Liver (tissue), 10 donors: ENCODE data around the gene FLAD1. TPM values are rescaled to one million over a fixed set of nuclear protein-coding genes. Genes with fewer than 3 reads are reported as not detected.

Experiments used
- DNase-seq: peaks from one replicate; pipeline ENCODE4 v3.0.0-alpha.2; 2017; ENCODE audit warnings: low spot score
- H3K27ac ChIP-seq, 2 donors: one replicate each; pipeline ENCODE4 v1.7.0; 2013; ENCODE audit warnings: inconsistent platforms in 2 of 2, low read length in 2 of 2, control low read depth in 1 of 2, low read depth in 1 of 2, mild to moderate bottlenecking in 1 of 2
- H3K27me3 ChIP-seq, 4 donors: one replicate each; pipeline versions ENCODE4 v1.6.1 to v1.7.0; 2013; ENCODE audit warnings: low read length in 3 of 4, inconsistent platforms in 1 of 4, mild to moderate bottlenecking in 1 of 4, moderate library complexity in 1 of 4; ENCODE audit not compliant: control insufficient read depth in 4 of 4, insufficient read depth in 4 of 4
- H3K36me3 ChIP-seq, 4 donors: one replicate each; pipeline versions ENCODE4 v1.6.1 to v1.7.0; 2013; ENCODE audit warnings: low read length in 3 of 4, mild to moderate bottlenecking in 3 of 4, low read depth in 1 of 4, moderate library complexity in 1 of 4; ENCODE audit not compliant: control insufficient read depth in 4 of 4, insufficient read depth in 3 of 4
- H3K4me1 ChIP-seq, 4 donors: one replicate each; pipeline versions ENCODE4 v1.6.1 to v1.7.0; 2013; ENCODE audit warnings: low read length in 3 of 4, mild to moderate bottlenecking in 3 of 4, moderate library complexity in 1 of 4; ENCODE audit not compliant: control insufficient read depth in 4 of 4, insufficient read depth in 4 of 4
- H3K4me3 ChIP-seq, 3 donors: one replicate each; pipeline versions ENCODE4 v1.6.1 to v1.7.0; 2013; ENCODE audit warnings: low read length in 3 of 3, control low read depth in 1 of 3, low read depth in 1 of 3, mild to moderate bottlenecking in 1 of 3
- H3K9ac ChIP-seq, 2 donors: one replicate each; pipeline ENCODE4 v1.7.0; 2013; ENCODE audit warnings: low read length in 2 of 2, mild to moderate bottlenecking in 2 of 2, moderate library complexity in 2 of 2, control low read depth in 1 of 2, low read depth in 1 of 2
- H3K9me3 ChIP-seq, 4 donors: one replicate each; pipeline versions ENCODE4 v1.6.1 to v1.7.0; 2013; ENCODE audit warnings: low read length in 3 of 4; ENCODE audit not compliant: control insufficient read depth in 4 of 4
- ATF3 ChIP-seq: IDR thresholded peaks from 2 replicates; pipeline ENCODE4 v1.6.1; 2016; ENCODE audit warnings: antibody characterized with exemption
- FOXA1 ChIP-seq: IDR thresholded peaks from 2 replicates; pipeline ENCODE4 v1.6.1; 2016; ENCODE audit warnings: antibody characterized with exemption
- FOXA2 ChIP-seq: IDR thresholded peaks from 2 replicates; pipeline ENCODE4 v1.6.1; 2016; ENCODE audit warnings: antibody characterized with exemption
- HNF4A ChIP-seq, 2 donors: conservative IDR thresholded peaks; 2 replicates each; pipeline ENCODE4 v1.6.1; 2016; ENCODE audit warnings: antibody characterized with exemption in 2 of 2, mild to moderate bottlenecking in 2 of 2
- HNF4G ChIP-seq: IDR thresholded peaks from 2 replicates; pipeline ENCODE4 v1.6.1; 2016; ENCODE audit warnings: antibody characterized with exemption
- NR2F2 ChIP-seq: IDR thresholded peaks from 2 replicates; pipeline ENCODE4 v1.6.1; 2016; ENCODE audit warnings: antibody characterized with exemption
- REST ChIP-seq: IDR thresholded peaks from 2 replicates; pipeline ENCODE4 v1.6.1; 2016; ENCODE audit warnings: antibody characterized with exemption, mild to moderate bottlenecking
- SP1 ChIP-seq: IDR thresholded peaks from 2 replicates; pipeline ENCODE4 v1.6.1; 2018; ENCODE audit warnings: antibody characterized with exemption, mild to moderate bottlenecking
- TAF1 ChIP-seq: conservative IDR thresholded peaks from 2 replicates; pipeline ENCODE4 v1.6.1; 2016; ENCODE audit warnings: antibody characterized with exemption, mild to moderate bottlenecking
- YY1 ChIP-seq: IDR thresholded peaks from 2 replicates; pipeline ENCODE4 v1.6.1; 2016; ENCODE audit warnings: antibody characterized with exemption, mild to moderate bottlenecking
- WGBS: extraction: QIAGEN DNeasy Blood & Tissue Kit; methylation state at CpG from one replicate; pipeline ENCODE4 v1.1.7; 2013; 5-methylcytosine and 5-hydroxymethylcytosine counted together
- polyA plus RNA-seq, 2 donors: library from polyadenylated mRNA; stranded (reverse) in 1 of 2; unstranded in 1 of 2; fragments of 200-250 nt in 1 of 2; fragments of >200 nt in 1 of 2; fragmentation: Nextera tagmentation in 1 of 2; extraction: Ambion mirVana in 1 of 2; gene quantifications; one replicate each; pipeline versions ENCODE4 v1.2.1 to v1.2.3, GENCODE V29; 2013 to 2015
- small RNA-seq: library from RNA; depleted of rRNA; stranded (forward); fragments of <200 nt; gene quantifications from one replicate; pipeline ENCODE3, GENCODE V24; 2014
- total RNA-seq, 2 donors: library from RNA; depleted of rRNA; stranded (reverse); fragments of >200 nt; gene quantifications; one replicate each; pipeline ENCODE4 v1.2.3, GENCODE V29; 2014
- TF ChIP-seq, protein P1 (sequence below): fragments of 150-350 bp; IDR thresholded peaks from 2 replicates; pipeline ENCODE4 v1.5.1; 2017; ENCODE audit warnings: improper control_type of control experiment, low read depth, low read length; ENCODE audit not compliant: missing input control
- donor health status: healthy.
- donor health status: healthy.
- donor health status: healthy.
- donor health status: healthy.
- donor health status: healthy.

Gene FLAD1
- total and polyA plus RNA-seq, 4 donors, result 10.4 to 31.6 (median 22.5) TPM

DNA sequence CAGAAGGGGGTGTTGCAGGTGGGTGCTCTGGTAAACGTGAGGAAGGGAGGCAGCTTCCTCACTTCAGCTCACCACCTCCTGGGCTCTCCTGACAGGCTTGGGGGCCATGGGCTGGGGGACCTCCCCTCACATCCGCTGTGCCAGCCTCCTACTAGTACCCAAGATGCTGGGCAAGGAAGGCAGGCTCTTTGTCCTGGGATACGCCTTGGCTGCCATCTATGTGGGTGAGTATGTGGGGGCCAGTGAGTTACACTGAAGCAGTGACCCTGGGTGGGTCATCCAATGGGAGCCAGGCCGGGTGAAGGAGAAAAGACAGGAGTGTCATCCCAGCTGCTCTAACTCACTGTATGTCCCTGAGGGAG, 56.1 kb downstream of the FLAD1 start:
- no peaks in the 10 kb centered on the region for H3K36me3 ChIP-seq
- H3K27me3 ChIP-seq, result no peaks in the 10 kb centered on the region
- H3K27ac ChIP-seq, result peak overlapping the region in 1 of 2 donors; percentile 38
- peaks cover 8 to 32% (median 22%) of the 10 kb centered on the region in 4 donors for H3K4me1 ChIP-seq
- no peaks in the 10 kb centered on the region for H3K9me3 ChIP-seq
- H3K9ac ChIP-seq, result no peak overlapping the region
- 81% methylated on average over 4 of the region's 4 CpGs for WGBS
- TF ChIP-seq YY1, result no peak
- no peak for TF ChIP-seq REST
- TF ChIP-seq HNF4G, result no peak
- TF ChIP-seq, protein P1, sequence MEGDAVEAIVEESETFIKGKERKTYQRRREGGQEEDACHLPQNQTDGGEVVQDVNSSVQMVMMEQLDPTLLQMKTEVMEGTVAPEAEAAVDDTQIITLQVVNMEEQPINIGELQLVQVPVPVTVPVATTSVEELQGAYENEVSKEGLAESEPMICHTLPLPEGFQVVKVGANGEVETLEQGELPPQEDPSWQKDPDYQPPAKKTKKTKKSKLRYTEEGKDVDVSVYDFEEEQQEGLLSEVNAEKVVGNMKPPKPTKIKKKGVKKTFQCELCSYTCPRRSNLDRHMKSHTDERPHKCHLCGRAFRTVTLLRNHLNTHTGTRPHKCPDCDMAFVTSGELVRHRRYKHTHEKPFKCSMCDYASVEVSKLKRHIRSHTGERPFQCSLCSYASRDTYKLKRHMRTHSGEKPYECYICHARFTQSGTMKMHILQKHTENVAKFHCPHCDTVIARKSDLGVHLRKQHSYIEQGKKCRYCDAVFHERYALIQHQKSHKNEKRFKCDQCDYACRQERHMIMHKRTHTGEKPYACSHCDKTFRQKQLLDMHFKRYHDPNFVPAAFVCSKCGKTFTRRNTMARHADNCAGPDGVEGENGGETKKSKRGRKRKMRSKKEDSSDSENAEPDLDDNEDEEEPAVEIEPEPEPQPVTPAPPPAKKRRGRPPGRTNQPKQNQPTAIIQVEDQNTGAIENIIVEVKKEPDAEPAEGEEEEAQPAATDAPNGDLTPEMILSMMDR, result no peak
- no peak for TF ChIP-seq HNF4A (conservative IDR thresholded peaks at IDR 0.05)
- TF ChIP-seq NR2F2, result no peak
- TF ChIP-seq ATF3, result no peak
- TF ChIP-seq FOXA1, result no peak
- no peak for TF ChIP-seq FOXA2
- TF ChIP-seq SP1, result no peak
- no peak for DNase-seq
- H3K4me3 ChIP-seq, result no peak overlapping the region

GRCh38 chr1:155040358-155041093, 57.4 kb downstream of the FLAD1 start:
- TF ChIP-seq SP1, result no peak
- no peak for TF ChIP-seq REST
- no peak for TF ChIP-seq ATF3
- no peak for TF ChIP-seq TAF1
- no peak for TF ChIP-seq FOXA2
- TF ChIP-seq HNF4A (conservative IDR thresholded peaks at IDR 0.05), result no peak
- no peak overlapping the region for H3K27ac ChIP-seq
- WGBS, result 96% methylated on average over 14 of the region's 14 CpGs
- H3K4me1 ChIP-seq, result peaks cover 10 to 43% (median 32%) of the 10 kb centered on the region in 4 donors
- no peak overlapping the region for H3K9ac ChIP-seq
- no peaks in the 10 kb centered on the region for H3K36me3 ChIP-seq
- no peaks in the 10 kb centered on the region for H3K9me3 ChIP-seq
- no peak for DNase-seq
- H3K4me3 ChIP-seq, result no peak overlapping the region
- no peaks in the 10 kb centered on the region for H3K27me3 ChIP-seq

Small RNA genes lying within 50 kb of the gene (small RNA-seq; reads per million reads assigned to genes)
- not detected for gene MIR4258
- gene RF00017, result not detected

Other genes starting within 250 kb of the FLAD1 start
- gene KCNN3, start 113.1 kb upstream of the FLAD1 start, total RNA-seq, result under 1 TPM; 0.14 to 0.17 TPM
- under 1 TPM; 0.09 to 0.68 TPM for gene KCNN3, start 113.1 kb upstream of the FLAD1 start, polyA plus RNA-seq
- 10 to 100 TPM in 1 of 2 donors, 1 to 10 TPM in 1; 9.7 to 14.6 TPM for gene PMVK, start 46.6 kb upstream of the FLAD1 start, total RNA-seq
- gene PMVK, start 46.6 kb upstream of the FLAD1 start, polyA plus RNA-seq, result 10 to 100 TPM; 22.6 to 37.3 TPM
- 10 to 100 TPM; 24.6 to 42.8 TPM for gene PBXIP1, start 27.2 kb upstream of the FLAD1 start, total RNA-seq
- 10 to 100 TPM in 1 of 2 donors, 1 to 10 TPM in 1; 3.8 to 16.4 TPM for gene PBXIP1, start 27.2 kb upstream of the FLAD1 start, polyA plus RNA-seq
- gene PYGO2, start 21.6 kb upstream of the FLAD1 start, total RNA-seq, result 1 to 10 TPM; 6.5 to 7.4 TPM
- 1 to 10 TPM; 5.0 to 8.2 TPM for gene PYGO2, start 21.6 kb upstream of the FLAD1 start, polyA plus RNA-seq
- 10 to 100 TPM; 53.2 to 65.5 TPM for gene SHC1, start 12.6 kb upstream of the FLAD1 start, total RNA-seq
- 10 to 100 TPM; 27.2 to 62.8 TPM for gene SHC1, start 12.6 kb upstream of the FLAD1 start, polyA plus RNA-seq
- gene CKS1B, start 8.7 kb upstream of the FLAD1 start, total RNA-seq, result 10 to 100 TPM; 32.4 to 54.4 TPM
- 10 to 100 TPM; 34.3 to 57.9 TPM for gene CKS1B, start 8.7 kb upstream of the FLAD1 start, polyA plus RNA-seq
- gene LENEP, start 10.2 kb downstream of the FLAD1 start, total RNA-seq, result under 1 TPM in 1 of 2 donors, not detected in 1; 0.42 TPM
- not detected for gene LENEP, start 10.2 kb downstream of the FLAD1 start, polyA plus RNA-seq
- gene ZBTB7B, start 19.5 kb downstream of the FLAD1 start, total RNA-seq, result 10 to 100 TPM; 10.3 to 50.2 TPM
- 10 to 100 TPM in 1 of 2 donors, 1 to 10 TPM in 1; 7.0 to 31.9 TPM for gene ZBTB7B, start 19.5 kb downstream of the FLAD1 start, polyA plus RNA-seq
- under 1 TPM in 1 of 2 donors, not detected in 1; 0.25 TPM for gene DCST2, start 50.4 kb downstream of the FLAD1 start, total RNA-seq
- gene DCST2, start 50.4 kb downstream of the FLAD1 start, polyA plus RNA-seq, result under 1 TPM; 0.27 to 0.53 TPM
- gene DCST1, start 50.5 kb downstream of the FLAD1 start, total RNA-seq, result not detected
- not detected for gene DCST1, start 50.5 kb downstream of the FLAD1 start, polyA plus RNA-seq
- gene ADAM15, start 68.0 kb downstream of the FLAD1 start, total RNA-seq, result 10 to 100 TPM; 10.8 to 26.8 TPM
- gene ADAM15, start 68.0 kb downstream of the FLAD1 start, polyA plus RNA-seq, result 10 to 100 TPM; 16.0 to 19.0 TPM
- 1 to 10 TPM; 1.8 to 2.9 TPM for gene EFNA4, start 80.4 kb downstream of the FLAD1 start, total RNA-seq
- gene EFNA4, start 80.4 kb downstream of the FLAD1 start, polyA plus RNA-seq, result 1 to 10 TPM; 3.6 to 4.7 TPM
- under 1 TPM; 0.47 to 0.75 TPM for gene EFNA3, start 95.5 kb downstream of the FLAD1 start, total RNA-seq
- gene EFNA3, start 95.5 kb downstream of the FLAD1 start, polyA plus RNA-seq, result 1 to 10 TPM; 1.4 to 3.7 TPM
- gene EFNA1, start 144.5 kb downstream of the FLAD1 start, total RNA-seq, result 100 to 1,000 TPM in 1 of 2 donors, 10 to 100 TPM in 1; 58.6 to 180 TPM
- 100 to 1,000 TPM; 177 to 236 TPM for gene EFNA1, start 144.5 kb downstream of the FLAD1 start, polyA plus RNA-seq
- 10 to 100 TPM; 12.7 to 23.3 TPM for gene SLC50A1, start 152.5 kb downstream of the FLAD1 start, total RNA-seq
- 10 to 100 TPM; 17.3 to 19.1 TPM for gene SLC50A1, start 152.5 kb downstream of the FLAD1 start, polyA plus RNA-seq
- gene DPM3, start 157.2 kb downstream of the FLAD1 start, total RNA-seq, result 10 to 100 TPM; 27.3 to 62.4 TPM
- gene DPM3, start 157.2 kb downstream of the FLAD1 start, polyA plus RNA-seq, result 100 to 1,000 TPM in 1 of 2 donors, 10 to 100 TPM in 1; 75.8 to 134 TPM
- gene KRTCAP2, start 190.0 kb downstream of the FLAD1 start, total RNA-seq, result 10 to 100 TPM; 49.8 TPM
- gene KRTCAP2, start 190.0 kb downstream of the FLAD1 start, polyA plus RNA-seq, result 100 to 1,000 TPM; 150 to 224 TPM
- under 1 TPM; 0.14 to 0.17 TPM for gene TRIM46, start 190.5 kb downstream of the FLAD1 start, total RNA-seq
- gene TRIM46, start 190.5 kb downstream of the FLAD1 start, polyA plus RNA-seq, result under 1 TPM; 0.07 to 0.11 TPM
- gene THBS3, start 224.6 kb downstream of the FLAD1 start, total RNA-seq, result 1 to 10 TPM; 4.0 to 6.9 TPM
- gene THBS3, start 224.6 kb downstream of the FLAD1 start, polyA plus RNA-seq, result 1 to 10 TPM; 3.1 to 4.3 TPM
- 10 to 100 TPM; 19.6 to 26.4 TPM for gene MTX1, start 225.4 kb downstream of the FLAD1 start, total RNA-seq
- 10 to 100 TPM; 30.5 to 38.4 TPM for gene MTX1, start 225.4 kb downstream of the FLAD1 start, polyA plus RNA-seq